Measurements from ENCODE around the gene STIL.

STIL gene

GRCh38 chr1:47222476-47222875, 91.5 kb downstream of the STIL start:
- H3K27me3 ChIP-seq (ENCODE audit: insufficient read depth, low read length), result no peaks in the 10 kb centered on the region
- H3K79me2 ChIP-seq (ENCODE audit: insufficient read depth, low read length), result no peaks in the 10 kb centered on the region
- no peak overlapping the region for H3K4me2 ChIP-seq (ENCODE audit: low read length)
- no peaks in the 10 kb centered on the region for H3K36me3 ChIP-seq (ENCODE audit: insufficient read depth, low read length)
- TF ChIP-seq CTCF (IDR thresholded peaks at IDR 0.05; ENCODE audit: low read length) (no peak), EZH2 (IDR thresholded peaks at IDR 0.05; ENCODE audit: borderline replicate concordance, low read length) (no peak)
- H2AFZ ChIP-seq (ENCODE audit: low read length), result no peak overlapping the region
- no peak overlapping the region for H3K27ac ChIP-seq (ENCODE audit: low read depth, low read length, poor library complexity, severe bottlenecking)
- H4K20me1 ChIP-seq (ENCODE audit: insufficient read depth, low read length), result no peaks in the 10 kb centered on the region
- no peaks in the 10 kb centered on the region for H3K9me2 ChIP-seq (ENCODE audit: low read depth, low read length)
- H3K4me1 ChIP-seq (ENCODE audit: insufficient read depth, low read length, severe bottlenecking), result no peaks in the 10 kb centered on the region
- no peak overlapping the region for H3K9ac ChIP-seq (ENCODE audit: low read length)
- H3F3A ChIP-seq (ENCODE audit: insufficient read depth, low read length), result no peaks in the 10 kb centered on the region
- H3K9me3 ChIP-seq (ENCODE audit: low read length), result no peaks in the 10 kb centered on the region
- H3K4me3 ChIP-seq (ENCODE audit: low read depth, low read length, poor library complexity, severe bottlenecking), result no peak overlapping the region

- H3K27me3 ChIP-seq (ENCODE audit: insufficient read depth, low read length), result no peaks in the 10 kb centered on the region
- H2AFZ ChIP-seq (ENCODE audit: low read length), result no peak overlapping the region
- no peaks in the 10 kb centered on the region for H3K9me3 ChIP-seq (ENCODE audit: low read length)
- no peaks in the 10 kb centered on the region for H4K20me1 ChIP-seq (ENCODE audit: insufficient read depth, low read length)
- H3K36me3 ChIP-seq (ENCODE audit: insufficient read depth, low read length), result no peaks in the 10 kb centered on the region
- no peak overlapping the region for H3K9ac ChIP-seq (ENCODE audit: low read length)
- TF ChIP-seq EZH2 (IDR thresholded peaks at IDR 0.05; ENCODE audit: borderline replicate concordance, low read length) (no peak), CTCF (IDR thresholded peaks at IDR 0.05; ENCODE audit: low read length) (no peak)
- H3K9me2 ChIP-seq (ENCODE audit: low read depth, low read length), result no peaks in the 10 kb centered on the region
- H3F3A ChIP-seq (ENCODE audit: insufficient read depth, low read length), result no peaks in the 10 kb centered on the region
- H3K4me3 ChIP-seq (ENCODE audit: low read depth, low read length, poor library complexity, severe bottlenecking), result no peak overlapping the region
- no peaks in the 10 kb centered on the region for H3K79me2 ChIP-seq (ENCODE audit: insufficient read depth, low read length)
- H3K27ac ChIP-seq (ENCODE audit: low read depth, low read length, poor library complexity, severe bottlenecking), result no peak overlapping the region
- no peak overlapping the region for H3K4me2 ChIP-seq (ENCODE audit: low read length)
- H3K4me1 ChIP-seq (ENCODE audit: insufficient read depth, low read length, severe bottlenecking), result no peaks in the 10 kb centered on the region
Observed at GRCh38 chr1:47219590-47220220, 94.2 kb downstream of the STIL start.

GRCh38 chr1:47219001-47219400, 94.9 kb downstream of the STIL start:
- Histone ChIP-seq H3F3A (ENCODE audit: insufficient read depth, low read length) (no peaks in the 10 kb centered on the region), H3K4me2 (ENCODE audit: low read length) (no peak overlapping the region), H3K36me3 (ENCODE audit: insufficient read depth, low read length) (no peaks in the 10 kb centered on the region), H3K9me2 (ENCODE audit: low read depth, low read length) (no peaks in the 10 kb centered on the region), H3K27me3 (ENCODE audit: insufficient read depth, low read length) (no peaks in the 10 kb centered on the region), H3K9me3 (ENCODE audit: low read length) (no peaks in the 10 kb centered on the region), H2AFZ (ENCODE audit: low read length) (no peak overlapping the region), H3K27ac (ENCODE audit: low read depth, low read length, poor library complexity, severe bottlenecking) (no peak overlapping the region), H3K4me3 (ENCODE audit: low read depth, low read length, poor library complexity, severe bottlenecking) (no peak overlapping the region), H4K20me1 (ENCODE audit: insufficient read depth, low read length) (no peaks in the 10 kb centered on the region), H3K9ac (ENCODE audit: low read length) (no peak overlapping the region), H3K79me2 (ENCODE audit: insufficient read depth, low read length) (no peaks in the 10 kb centered on the region), H3K4me1 (ENCODE audit: insufficient read depth, low read length, severe bottlenecking) (no peaks in the 10 kb centered on the region)
- TF ChIP-seq CTCF (IDR thresholded peaks at IDR 0.05; ENCODE audit: low read length) (no peak), EZH2 (IDR thresholded peaks at IDR 0.05; ENCODE audit: borderline replicate concordance, low read length) (no peak)

All from OCI-LY1 (cell line).